ENCODE data around the gene ETV5.

The ETV5 gene

DNA sequence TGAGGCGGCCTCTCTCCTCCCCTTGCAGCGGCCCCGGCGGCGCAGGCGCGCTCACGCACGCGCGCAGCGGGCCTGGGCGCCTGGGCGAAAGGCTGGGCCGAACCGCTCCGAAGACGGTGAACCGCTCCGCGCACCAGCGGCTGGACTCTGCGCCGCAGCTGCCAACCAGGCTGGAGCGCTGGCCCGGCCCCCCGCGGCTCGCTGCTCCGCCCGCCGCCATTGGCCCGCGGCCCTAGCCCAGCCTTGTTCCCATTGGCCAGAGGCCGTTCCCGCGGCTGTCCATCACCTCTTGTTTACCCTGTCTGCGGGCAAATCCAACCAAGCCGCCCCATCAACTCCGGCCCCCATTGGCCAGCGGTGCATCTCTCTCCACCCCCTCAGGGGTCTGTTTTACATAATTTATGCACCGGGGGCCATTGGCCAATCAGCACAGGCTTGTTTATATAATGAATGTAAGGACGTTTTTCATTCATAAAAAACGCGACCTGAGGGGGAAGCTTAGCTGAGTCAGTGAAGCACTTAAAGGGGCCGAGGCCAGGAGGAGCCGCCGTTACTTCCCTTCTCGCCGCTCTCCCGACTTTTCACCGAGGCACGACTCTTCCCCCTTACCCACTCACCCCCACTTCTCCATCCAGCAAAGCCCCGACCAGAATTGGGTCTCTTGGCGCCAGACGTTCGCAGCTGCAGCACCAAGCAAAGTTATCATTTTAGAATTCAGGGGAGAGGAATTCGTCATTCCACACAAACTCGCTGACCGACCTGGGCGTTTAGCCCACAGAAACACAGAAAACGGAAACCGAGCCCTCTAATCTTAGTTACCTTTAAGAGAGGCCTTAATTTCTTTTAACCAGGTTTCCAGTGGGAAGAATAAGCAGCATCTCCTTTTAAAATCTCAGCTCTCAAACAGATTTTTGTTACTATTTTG, at the start of gene ETV5:
TSS of gene ETV5 (minus strand) at position 149 of the 925 bp plus-strand sequence. CDS start 3,221 bp downstream, outside the sequence.
- no peaks in the 10 kb centered on the region for H3K9me3 ChIP-seq (ENCODE audit: severe bottlenecking)
- H3K27ac ChIP-seq = no peak within 1 kb of the TSS
- DNase-seq = peak; percentile 99
- TF ChIP-seq CTCF (IDR thresholded peaks at IDR 0.05; ENCODE audit: low read depth, low read length) = no peak
- peak within 1 kb of the TSS; percentile 81 for H3K4me3 ChIP-seq (ENCODE audit: low read depth, low read length)
- no peaks in the 10 kb centered on the region for H3K36me3 ChIP-seq
- H3K27me3 ChIP-seq (ENCODE audit: insufficient read depth, low read depth, severe bottlenecking) = peaks cover 23% of the 10 kb centered on the region

GRCh38 chr3:186154641-186155040, 45.8 kb upstream of the ETV5 start:
- TF ChIP-seq CTCF (IDR thresholded peaks at IDR 0.05; ENCODE audit: low read depth, low read length) = no peak
- Histone ChIP-seq H3K27me3 (ENCODE audit: insufficient read depth, low read depth, severe bottlenecking) (no peaks in the 10 kb centered on the region), H3K4me3 (ENCODE audit: low read depth, low read length) (no peak overlapping the region), H3K36me3 (no peaks in the 10 kb centered on the region), H3K27ac (no peak overlapping the region), H3K9me3 (ENCODE audit: severe bottlenecking) (no peaks in the 10 kb centered on the region)
- no peak for DNase-seq

- TF ChIP-seq CTCF (IDR thresholded peaks at IDR 0.05; ENCODE audit: low read depth, low read length) = no peak
- DNase-seq = no peak
- no peaks in the 10 kb centered on the region for H3K27me3 ChIP-seq (ENCODE audit: insufficient read depth, low read depth, severe bottlenecking)
- H3K36me3 ChIP-seq = no peaks in the 10 kb centered on the region
- H3K9me3 ChIP-seq (ENCODE audit: severe bottlenecking) = no peaks in the 10 kb centered on the region
- no peak overlapping the region for H3K27ac ChIP-seq
- no peak overlapping the region for H3K4me3 ChIP-seq (ENCODE audit: low read depth, low read length)
Measured at GRCh38 chr3:186152889-186153292, 44.0 kb upstream of the ETV5 start.

DNA sequence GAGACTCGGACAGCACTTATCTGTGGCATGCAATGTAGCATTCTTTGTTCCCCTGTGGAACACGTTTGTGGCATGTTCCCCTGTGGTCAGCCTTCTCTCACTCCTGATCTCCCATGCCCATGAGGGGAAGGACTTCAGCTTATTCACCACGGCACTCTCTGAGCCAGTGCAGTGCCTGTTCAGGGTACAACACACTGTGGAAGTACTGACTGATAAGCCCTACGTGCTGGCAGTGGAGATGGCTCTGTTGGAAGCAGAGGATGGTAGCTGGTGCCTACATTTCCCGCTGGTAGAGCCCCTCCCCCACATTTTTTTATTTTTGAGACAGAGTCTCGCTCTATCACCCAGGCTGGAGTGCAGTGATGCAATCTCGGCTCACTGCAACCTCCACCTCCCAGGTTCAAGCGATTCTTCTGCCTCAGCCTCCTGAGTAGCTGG, 43.5 kb upstream of the ETV5 start:
- no peaks in the 10 kb centered on the region for H3K27me3 ChIP-seq (ENCODE audit: insufficient read depth, low read depth, severe bottlenecking)
- H3K36me3 ChIP-seq = no peaks in the 10 kb centered on the region
- no peak overlapping the region for H3K27ac ChIP-seq
- no peaks in the 10 kb centered on the region for H3K9me3 ChIP-seq (ENCODE audit: severe bottlenecking)
- DNase-seq = no peak
- TF ChIP-seq CTCF (IDR thresholded peaks at IDR 0.05; ENCODE audit: low read depth, low read length) = no peak
- no peak overlapping the region for H3K4me3 ChIP-seq (ENCODE audit: low read depth, low read length)

DNA sequence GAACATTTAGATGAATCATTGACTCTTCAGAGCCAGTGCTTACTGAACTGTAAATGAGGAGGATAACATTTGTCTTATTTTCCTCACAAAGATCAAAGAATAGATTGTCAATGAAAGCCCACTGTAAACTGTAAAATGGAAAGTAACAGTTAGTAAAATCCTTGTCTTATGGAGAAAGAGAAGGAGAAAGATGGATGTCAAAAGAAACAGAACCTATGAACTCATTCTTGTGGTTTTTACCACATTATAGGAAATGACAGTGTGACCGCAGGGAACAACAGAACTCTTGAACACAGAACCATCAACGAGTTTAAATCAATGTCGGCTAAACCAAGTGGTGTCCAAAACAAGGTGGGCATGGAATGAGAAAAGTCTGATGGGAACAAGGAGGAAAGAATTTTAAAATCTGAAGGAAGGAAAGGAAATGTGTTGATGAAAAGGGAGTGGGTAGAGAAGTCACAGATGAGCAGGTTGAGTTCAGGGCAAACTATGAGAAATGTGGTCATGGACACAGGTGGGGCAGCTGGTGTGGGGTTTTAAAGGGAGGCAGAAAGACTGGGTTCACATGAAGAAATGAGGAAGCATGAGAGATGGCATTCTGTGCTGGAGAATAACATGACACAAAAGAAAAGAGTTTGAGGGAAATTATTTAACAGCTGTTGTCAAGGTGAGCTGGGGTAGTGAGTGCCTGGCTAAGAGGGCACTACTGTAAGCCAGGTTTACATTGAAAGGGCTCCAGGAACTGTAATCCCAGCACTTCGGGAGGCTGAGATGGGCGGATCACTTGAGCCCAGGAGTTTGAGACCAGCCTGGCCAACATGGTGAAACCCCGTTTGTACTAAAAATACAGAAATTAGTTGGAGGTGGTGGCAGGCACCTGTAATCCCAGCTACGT, 42.4 kb upstream of the ETV5 start:
- Histone ChIP-seq H3K27ac (no peak overlapping the region), H3K9me3 (ENCODE audit: severe bottlenecking) (no peaks in the 10 kb centered on the region), H3K36me3 (no peaks in the 10 kb centered on the region), H3K27me3 (ENCODE audit: insufficient read depth, low read depth, severe bottlenecking) (no peaks in the 10 kb centered on the region), H3K4me3 (ENCODE audit: low read depth, low read length) (no peak overlapping the region)
- no peak for TF ChIP-seq CTCF (IDR thresholded peaks at IDR 0.05; ENCODE audit: low read depth, low read length)
- no peak for DNase-seq

Data from WERI-Rb-1 (cell line).